HG02973 (cell line): ENCODE measurements around the gene SAV1.

ENCODE experiments used
- ATAC-seq: cut with Tn5 transposase; IDR thresholded peaks from one replicate; pipeline ENCODE4 v1.9.1; 2021; ENCODE audit warnings: moderate library complexity; ENCODE audit not compliant: unreplicated experiment

The SAV1 gene

GRCh38 chr14:50610465-50610864 lies 57.6 kb downstream of the SAV1 start:
- no peak for ATAC-seq

DNA sequence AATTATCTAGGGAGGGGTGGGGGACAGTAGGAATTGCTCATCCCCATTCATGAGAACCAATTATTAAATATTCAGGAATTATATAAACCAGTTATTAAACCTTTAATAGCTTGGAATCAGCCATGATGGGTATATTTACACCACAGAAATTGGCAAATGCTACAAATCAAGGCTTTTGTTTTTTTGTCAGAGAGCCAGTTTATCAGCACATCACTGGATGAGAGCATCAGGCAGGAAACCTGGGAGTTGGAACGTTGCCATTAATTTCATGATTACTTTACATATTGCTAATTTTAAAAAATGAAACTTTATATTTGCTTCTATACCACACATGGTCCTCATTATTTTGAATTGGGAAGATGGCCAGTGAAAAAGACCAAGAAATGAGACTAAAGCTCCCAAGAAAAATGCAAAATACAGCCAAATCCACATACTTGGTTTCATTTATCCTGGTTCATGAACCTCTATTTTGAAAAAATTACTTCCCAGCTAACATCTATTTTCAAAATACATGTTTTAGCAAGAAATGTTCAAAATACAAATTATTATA lies 59.7 kb downstream of the SAV1 start:
- no peak for ATAC-seq

DNA sequence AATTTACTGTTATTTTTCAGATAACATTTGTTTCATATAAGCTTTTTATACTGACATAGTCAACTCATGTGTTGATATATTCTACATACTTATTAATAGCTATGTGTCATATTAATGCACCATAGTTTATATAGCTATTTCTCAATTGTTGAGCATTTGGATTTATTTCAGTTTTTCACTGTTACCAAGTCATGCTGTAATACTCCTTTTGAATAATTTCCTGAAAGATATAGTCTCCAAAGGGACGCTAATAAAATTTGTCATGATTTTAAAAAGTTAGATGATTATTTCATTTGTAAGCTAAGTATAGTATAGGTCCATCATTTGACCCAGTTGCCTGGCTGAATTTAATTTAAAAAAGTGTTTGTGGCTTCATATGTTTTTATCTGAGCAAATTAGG lies 60.3 kb downstream of the SAV1 start:
- no peak for ATAC-seq

- ATAC-seq = no peak
These were observed 60.9 kb downstream of the SAV1 start for GRCh38 chr14:50607181-50607580.

DNA sequence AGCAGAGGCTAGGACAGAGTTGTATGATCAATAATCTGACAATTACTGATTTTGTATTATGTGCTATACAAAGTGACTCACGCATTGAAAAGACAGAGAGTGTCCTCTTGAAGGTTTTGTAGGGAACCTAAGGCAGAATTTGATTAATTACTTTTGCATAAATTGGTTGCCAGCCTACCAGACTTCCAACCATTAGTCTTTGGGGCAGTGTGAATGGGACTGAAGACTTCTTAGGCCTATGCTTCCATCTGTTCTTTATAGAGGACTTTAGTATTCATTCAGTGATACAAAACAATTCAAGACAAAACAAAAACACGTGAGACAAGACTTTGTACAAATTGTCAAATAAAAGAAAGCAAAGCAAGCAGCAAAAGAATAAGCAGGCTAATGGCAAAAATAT lies 61.6 kb downstream of the SAV1 start:
- no peak for ATAC-seq

DNA sequence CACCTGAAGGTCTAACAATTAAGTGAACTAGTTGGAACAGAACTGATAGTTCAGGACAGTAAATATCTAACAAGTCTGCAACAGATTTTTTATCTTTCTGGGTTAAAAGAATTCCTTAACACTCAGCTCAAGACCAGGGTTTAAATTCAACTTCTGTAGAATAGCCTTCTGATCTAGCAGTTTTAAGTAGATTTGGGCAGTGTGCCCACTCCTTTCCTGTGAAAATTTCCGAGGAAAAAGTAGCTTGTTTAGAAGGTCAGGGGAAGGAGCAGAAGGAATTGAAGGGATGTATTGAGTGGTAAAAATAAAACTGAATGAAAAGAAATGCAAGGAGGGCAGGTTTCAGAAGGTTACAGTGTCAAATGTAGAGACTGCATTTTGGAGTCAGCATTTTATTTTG lies 62.3 kb downstream of the SAV1 start:
- ATAC-seq = no peak

GRCh38 chr14:50603565-50603964 lies 64.5 kb downstream of the SAV1 start:
- no peak for ATAC-seq

DNA sequence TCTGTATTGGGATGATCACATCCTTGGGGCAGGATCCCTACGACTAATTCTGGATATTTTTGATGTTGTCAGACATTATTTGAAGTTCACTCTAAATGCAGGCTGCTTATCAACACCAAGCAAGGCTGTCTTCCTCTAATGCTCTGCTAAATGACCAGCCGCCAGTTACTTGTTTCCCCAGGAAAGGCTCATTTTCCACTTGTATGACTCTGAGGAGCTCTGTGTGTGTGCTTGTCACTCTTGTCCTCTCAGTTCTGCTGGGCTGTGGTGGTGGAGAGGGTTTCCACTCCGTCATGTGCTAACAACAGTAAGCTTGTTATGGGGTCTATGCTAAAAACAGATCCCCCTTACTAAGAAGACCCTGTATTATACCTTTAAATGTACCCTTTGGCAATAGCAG lies 66.1 kb downstream of the SAV1 start:
- no peak for ATAC-seq

- no peak for ATAC-seq
These were observed 66.7 kb downstream of the SAV1 start for GRCh38 chr14:50601394-50601793.

GRCh38 chr14:50600849-50601248 lies 67.3 kb downstream of the SAV1 start:
- ATAC-seq = no peak

DNA sequence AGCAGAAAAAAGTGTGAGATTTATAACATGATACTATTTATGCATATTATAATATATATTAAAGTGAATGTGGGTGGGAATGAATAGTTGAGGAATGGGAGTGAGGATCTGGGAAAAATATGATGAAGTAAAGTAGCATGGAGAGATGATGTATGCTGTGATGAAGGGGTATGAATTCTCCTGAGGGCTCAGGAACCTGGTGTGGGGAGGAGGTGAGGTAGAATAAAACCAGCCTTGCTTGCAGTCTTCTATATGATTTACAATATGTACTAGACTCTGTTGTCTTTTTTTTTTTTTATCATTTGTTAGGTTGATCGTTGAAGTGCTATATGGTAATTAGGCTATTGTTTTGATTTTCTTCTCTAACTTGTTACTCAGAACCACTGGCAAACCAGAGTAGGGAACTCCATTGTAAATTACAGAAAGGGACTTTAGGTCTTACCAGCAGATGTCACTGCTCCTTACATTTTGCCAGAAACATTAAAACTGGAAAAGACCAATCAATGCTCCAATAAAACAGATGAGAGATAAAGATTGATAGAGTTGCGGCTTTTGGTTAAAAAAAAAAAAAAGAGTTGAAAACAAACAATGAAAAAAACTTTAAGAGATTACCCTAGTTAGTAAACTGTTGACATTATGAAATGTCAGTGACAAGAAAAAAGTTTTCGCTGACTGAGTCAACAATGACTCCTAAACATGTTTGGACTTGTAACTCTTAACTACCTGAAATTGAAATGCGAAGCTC lies 68.2 kb downstream of the SAV1 start:
- no peak for ATAC-seq

- no peak for ATAC-seq
These were observed 69.3 kb downstream of the SAV1 start for GRCh38 chr14:50598765-50599164.

DNA sequence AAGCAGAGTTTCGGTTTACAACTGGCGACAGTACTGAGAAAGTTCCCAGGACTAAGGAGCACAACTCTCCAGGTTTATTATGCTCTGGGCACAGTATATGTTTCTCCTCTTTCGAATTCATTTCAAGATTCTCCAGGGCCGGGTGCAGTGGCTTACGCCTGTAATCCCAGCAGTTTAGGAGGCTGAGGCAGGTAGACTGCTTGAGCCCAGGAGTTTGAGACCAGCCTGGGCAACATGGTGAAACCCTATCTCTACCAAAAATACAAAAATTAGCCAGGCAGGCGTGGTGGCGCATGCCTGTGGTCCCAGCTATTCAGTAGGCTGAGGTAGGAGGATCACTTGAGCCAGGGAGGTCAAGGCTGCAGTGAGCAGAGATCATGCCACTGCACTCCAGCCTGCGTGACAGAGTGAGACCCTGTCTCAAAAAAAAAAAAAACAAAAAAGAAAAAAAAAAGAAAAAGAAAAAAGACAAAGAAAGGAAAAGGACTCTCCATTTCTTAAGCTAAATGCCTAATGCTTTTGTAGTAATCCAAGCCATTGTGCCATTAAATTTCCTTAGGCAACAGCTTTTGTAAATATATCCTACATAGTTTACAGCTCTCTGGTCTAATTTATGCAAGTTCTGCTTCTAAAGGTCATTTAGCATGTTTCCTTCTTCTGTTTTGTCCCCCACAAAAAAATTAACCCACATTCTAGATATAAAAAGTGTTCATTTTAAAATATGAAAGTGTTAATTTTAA lies 73.4 kb downstream of the SAV1 start:
- ATAC-seq = no peak

DNA sequence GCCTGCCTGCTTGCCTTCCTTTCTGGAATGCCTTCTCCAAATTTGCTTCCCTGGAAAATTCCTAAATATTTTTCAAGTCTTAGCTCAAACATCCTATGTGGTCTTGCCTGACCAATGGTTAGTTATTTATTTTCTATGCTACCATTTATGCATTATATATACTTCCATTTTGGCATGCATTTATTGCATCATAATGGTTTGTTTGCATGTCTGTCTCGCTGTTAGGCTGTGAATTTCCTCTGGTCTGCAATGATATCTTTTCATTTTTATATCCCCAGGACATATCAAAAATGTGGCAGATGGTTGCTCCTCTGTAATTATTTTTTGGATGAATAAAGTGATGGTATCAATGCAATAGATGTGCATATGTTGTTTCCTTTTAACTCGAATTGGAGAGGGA lies 77.6 kb downstream of the SAV1 start:
- no peak for ATAC-seq
